ENCODE data around the gene CDKL2. TPM values are rescaled to one million over a fixed set of nuclear protein-coding genes. Genes with fewer than 3 reads are reported as not detected.

Gene CDKL2
- total and polyA plus RNA-seq, 2 of the 8 experiments (the other 6 are each of a cell fraction or from before 2014, with no cell fraction given) = 1.4 to 2.1 TPM

DNA sequence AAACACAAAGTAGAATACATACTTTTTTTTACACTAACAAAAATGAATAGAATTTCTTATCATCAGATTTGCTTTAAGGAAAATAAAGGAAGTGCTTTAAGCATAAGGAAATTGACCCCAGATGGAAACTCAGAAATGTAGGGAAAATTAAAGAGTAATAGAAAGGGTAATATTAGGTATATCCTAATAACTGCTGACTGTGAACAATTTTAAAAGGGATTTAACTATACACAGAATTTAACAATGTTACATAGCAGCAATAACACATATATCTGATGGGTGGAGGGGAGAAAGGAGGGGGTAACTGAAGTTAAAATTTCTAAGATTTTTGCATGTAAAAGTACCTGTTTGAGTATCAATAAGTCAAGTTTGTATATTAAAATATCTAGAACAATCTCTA is 8.6 kb downstream of the CDKL2 start:
- Histone ChIP-seq H3K9me3 (ENCODE audit: insufficient read depth in 2 of 2, low read depth in 1 of 2, low read length in 1 of 2) (no peaks in the 10 kb centered on the region), H3K4ac (replicated peaks; ENCODE audit: insufficient read length, low read depth, low read length) (no peak overlapping the region), H4K20me1 (replicated peaks in 1 of 2; ENCODE audit: control insufficient read depth in 1 of 2, insufficient read depth in 2 of 2, low read length in 2 of 2) (no peaks in the 10 kb centered on the region), H3K4me3 (ENCODE audit: extremely low read depth in 1 of 4, insufficient read depth in 2 of 4, low read depth in 3 of 4, low read length in 4 of 4) (no peak overlapping the region), H2BK5ac (ENCODE audit: low read depth, low read length) (no peak overlapping the region), H2AK5ac (ENCODE audit: low read depth, low read length) (no peak overlapping the region), H3K27ac (ENCODE audit: low read depth, low read length) (no peak overlapping the region), H4K8ac (ENCODE audit: extremely low read depth, insufficient read depth, low read length) (no peak overlapping the region), H2BK15ac (ENCODE audit: low read length) (no peak overlapping the region), H3K4me1 (replicated peaks in 1 of 4; ENCODE audit: control insufficient read depth in 3 of 4, insufficient read depth in 4 of 4, low read length in 3 of 4) (no peaks in the 10 kb centered on the region), H4K5ac (ENCODE audit: insufficient read length, low read depth, low read length) (no peak overlapping the region), H2BK120ac (replicated peaks; ENCODE audit: low read depth, low read length) (no peak overlapping the region), H3K56ac (replicated peaks; ENCODE audit: insufficient read length, low read depth, low read length) (no peak overlapping the region), H3K23ac (ENCODE audit: insufficient read length) (no peak overlapping the region), H4K91ac (replicated peaks; ENCODE audit: insufficient read length, low read length) (no peak overlapping the region), H3K36me3 (ENCODE audit: control insufficient read depth in 2 of 4, insufficient read depth in 4 of 4, low read length in 3 of 4) (no peaks in the 10 kb centered on the region), H3K14ac (ENCODE audit: insufficient read length) (no peak overlapping the region), H2AFZ (ENCODE audit: low read length) (no peak overlapping the region), H3K27me3 (replicated peaks in 1 of 4; ENCODE audit: control insufficient read depth in 3 of 4, extremely low read depth in 1 of 4, insufficient read depth in 3 of 4, low read length in 3 of 4) (no peaks in the 10 kb centered on the region), H3K4me2 (ENCODE audit: insufficient read depth in 1 of 2, low read depth in 2 of 2, low read length in 2 of 2) (no peak overlapping the region), H2BK12ac (ENCODE audit: low read depth, low read length) (no peak overlapping the region), H3K79me2 (ENCODE audit: control insufficient read depth in 1 of 2, insufficient read depth in 2 of 2, low read length in 2 of 2) (no peaks in the 10 kb centered on the region), H3K9ac (replicated peaks in 1 of 4; ENCODE audit: extremely low read depth in 1 of 4, low read depth in 3 of 4, low read length in 3 of 4) (no peak overlapping the region), H3K18ac (ENCODE audit: extremely low read depth, low read length) (no peak overlapping the region), H2BK20ac (ENCODE audit: low read length) (no peak overlapping the region), H3K23me2 (ENCODE audit: low read depth, low read length) (no peaks in the 10 kb centered on the region), H3K79me1 (ENCODE audit: low read depth, low read length) (no peaks in the 10 kb centered on the region)
- ChIA-PET CTCF (ENCODE audit: partially characterized antibody) (no interaction called here), POLR2A (ENCODE audit: partially characterized antibody) (no interaction called here)
- DNase-seq (ENCODE audit: low read depth in 1 of 2, low spot score in 2 of 2) (no peak), FAIRE-seq (no peak)
- TF ChIP-seq TCF12 (IDR thresholded peaks at IDR 0.05; ENCODE audit: low read depth, low read length) = no peak
- TF ChIP-seq KDM5A (IDR thresholded peaks at IDR 0.05; ENCODE audit: low read length) = no peak
- no peak for TF ChIP-seq EGR1 (IDR thresholded peaks at IDR 0.05; ENCODE audit: borderline replicate concordance, low read depth, low read length)
- no peak for TF ChIP-seq RNF2 (IDR thresholded peaks at IDR 0.05; ENCODE audit: borderline replicate concordance, low read depth, low read length, missing control alignments, poor library complexity, severe bottlenecking)
- no peak for TF ChIP-seq BCL11A (IDR thresholded peaks at IDR 0.05; ENCODE audit: low read depth in 2 of 2, low read length in 2 of 2)

All from H1 (cell line).